Measurements from ENCODE around the gene RAD51B. TPM values are rescaled to one million over a fixed set of nuclear protein-coding genes. Genes with fewer than 3 reads are reported as not detected.
A peak's percentile ranks its signal among the peaks of the same experiment; 100 is the strongest.

Gene RAD51B
- polyA plus RNA-seq, 1 donor, result 13.3 TPM

GRCh38 chr14:68331991-68332390, 512.4 kb downstream of the RAD51B start:
- DNase-seq, result no peak

- DNase-seq, result no peak
These were observed 513.7 kb downstream of the RAD51B start for GRCh38 chr14:68333262-68333661.

- no peak for DNase-seq
These were observed 515.7 kb downstream of the RAD51B start for GRCh38 chr14:68335312-68335711.

GRCh38 chr14:68336165-68336564, 516.6 kb downstream of the RAD51B start:
- no peak for DNase-seq

GRCh38 chr14:68337279-68337678, 517.7 kb downstream of the RAD51B start:
- DNase-seq, result no peak

GRCh38 chr14:68340262-68340661, 520.7 kb downstream of the RAD51B start:
- no peak for DNase-seq

GRCh38 chr14:68341411-68342212, 522.0 kb downstream of the RAD51B start:
- DNase-seq, result no peak

- DNase-seq, result no peak
These were observed 522.7 kb downstream of the RAD51B start for GRCh38 chr14:68342216-68342763.

GRCh38 chr14:68343534-68344118, 524.0 kb downstream of the RAD51B start:
- no peak for DNase-seq

GRCh38 chr14:68345738-68346137, 526.2 kb downstream of the RAD51B start:
- DNase-seq, result no peak

GRCh38 chr14:68346556-68347343, 527.2 kb downstream of the RAD51B start:
- no peak for DNase-seq

GRCh38 chr14:68349900-68350629, 530.5 kb downstream of the RAD51B start:
- peak; percentile 75 for DNase-seq

- DNase-seq, result no peak
These were observed 535.8 kb downstream of the RAD51B start for GRCh38 chr14:68355415-68355814.

- DNase-seq, result no peak
These were observed 538.2 kb downstream of the RAD51B start for GRCh38 chr14:68357777-68358176.

- no peak for DNase-seq
These were observed 538.9 kb downstream of the RAD51B start for GRCh38 chr14:68358500-68358899.

GRCh38 chr14:68359022-68359836, 539.6 kb downstream of the RAD51B start:
- peak; percentile 70 for DNase-seq

GRCh38 chr14:68359837-68360552, 540.4 kb downstream of the RAD51B start:
- DNase-seq, result no peak

GRCh38 chr14:68361231-68361630, 541.7 kb downstream of the RAD51B start:
- no peak for DNase-seq

- DNase-seq, result no peak
These were observed 543.3 kb downstream of the RAD51B start for GRCh38 chr14:68362846-68363245.

GRCh38 chr14:68363466-68363842, 543.9 kb downstream of the RAD51B start:
- DNase-seq, result no peak

Data from left kidney (tissue), 2 donors.